ENCODE data around the gene ETV6.

The ETV6 gene

GRCh38 chr12:11648514-11649412, 711 bp upstream of the ETV6 start:
- DNase-seq, result peak; percentile 76 to 88

- peak in 1 of 2 experiments; percentile 63 for DNase-seq
Observed at GRCh38 chr12:11650286-11651281, 1.1 kb downstream of the ETV6 start.

GRCh38 chr12:11651381-11651780, 1.9 kb downstream of the ETV6 start:
- DNase-seq, result no peak

GRCh38 chr12:11651785-11652184, 2.3 kb downstream of the ETV6 start:
- peak in 1 of 2 experiments; percentile 8 for DNase-seq

GRCh38 chr12:11652351-11653040, 3.0 kb downstream of the ETV6 start:
- DNase-seq, result no peak

GRCh38 chr12:11653215-11653753, 3.8 kb downstream of the ETV6 start:
- DNase-seq, result no peak

GRCh38 chr12:11654338-11654737, 4.9 kb downstream of the ETV6 start:
- DNase-seq, result no peak

GRCh38 chr12:11654802-11655201, 5.3 kb downstream of the ETV6 start:
- no peak for DNase-seq

- DNase-seq, result no peak
Observed at GRCh38 chr12:11655842-11656241, 6.4 kb downstream of the ETV6 start.

GRCh38 chr12:11656550-11656949, 7.1 kb downstream of the ETV6 start:
- no peak for DNase-seq

GRCh38 chr12:11657511-11657910, 8.0 kb downstream of the ETV6 start:
- DNase-seq, result peak in 1 of 2 experiments; percentile 7

- DNase-seq, result no peak
Observed at GRCh38 chr12:11658791-11659190, 9.3 kb downstream of the ETV6 start.

GRCh38 chr12:11660624-11661023, 11.2 kb downstream of the ETV6 start:
- DNase-seq, result no peak

GRCh38 chr12:11661491-11662089, 12.1 kb downstream of the ETV6 start:
- DNase-seq, result no peak

- DNase-seq, result no peak
Observed at GRCh38 chr12:11662369-11662768, 12.9 kb downstream of the ETV6 start.

GRCh38 chr12:11663130-11663529, 13.7 kb downstream of the ETV6 start:
- DNase-seq, result no peak

GRCh38 chr12:11664101-11664500, 14.6 kb downstream of the ETV6 start:
- no peak for DNase-seq

- DNase-seq, result no peak
Observed at GRCh38 chr12:11666131-11667050, 16.9 kb downstream of the ETV6 start.

- no peak for DNase-seq
Observed at GRCh38 chr12:11667171-11667570, 17.7 kb downstream of the ETV6 start.

- no peak for DNase-seq
Observed at GRCh38 chr12:11668611-11669010, 19.1 kb downstream of the ETV6 start.

- DNase-seq, result no peak
Observed at GRCh38 chr12:11669348-11669747, 19.9 kb downstream of the ETV6 start.

All from NCI-H2081 (cell line).